Activated CD8-positive, alpha-beta memory T cell treated with anti-CD3 and anti-CD28 coated beads for 4 hours (primary cell): ENCODE results near the gene TM6SF1.

Experiments
- DNase-seq, 2 donors: peaks; one replicate each; pipeline ENCODE4 v3.0.0-alpha.2; 2020; ENCODE audit warnings: low read depth in 2 of 2

The TM6SF1 gene

GRCh38 chr15:83174891-83175290 is 67.4 kb downstream of the TM6SF1 start:
- no peak for DNase-seq

GRCh38 chr15:83178390-83178789 is 70.9 kb downstream of the TM6SF1 start:
- DNase-seq: no peak

- DNase-seq: no peak
These were observed 71.5 kb downstream of the TM6SF1 start for GRCh38 chr15:83178869-83179325.

- no peak for DNase-seq
These were observed 78.1 kb downstream of the TM6SF1 start for GRCh38 chr15:83185561-83185960.
